Stimulated activated CD8-positive, alpha-beta memory T cell treated with anti-CD3 and anti-CD28 coated beads, Interleukin-15, amount 100 ng/mL, for 48 hours (primary cell): ENCODE measurements around the gene MAP7.

Experiments
- DNase-seq, 2 donors: peaks; one replicate each; pipeline ENCODE4 v3.0.0-alpha.2; 2020; ENCODE audit warnings: low read depth in 2 of 2

The MAP7 gene

DNA sequence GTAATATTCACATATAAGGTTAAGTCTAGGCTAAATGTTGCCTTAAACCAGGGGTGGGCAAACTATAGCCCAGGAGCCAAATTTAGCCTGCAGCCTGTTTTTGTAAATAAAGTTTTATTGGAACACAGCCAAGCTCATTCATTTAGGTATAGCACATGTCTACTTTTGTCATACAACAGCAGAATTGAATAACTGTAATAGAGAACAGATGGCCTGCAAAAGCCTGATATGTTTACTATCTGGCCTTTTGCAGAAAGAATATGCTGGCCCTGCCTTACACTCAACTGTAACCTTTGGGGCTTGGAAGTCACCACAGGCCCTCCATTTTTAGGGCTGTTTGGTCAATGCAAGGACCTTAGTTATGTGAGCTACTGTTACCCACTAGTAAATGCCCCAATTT, 242.9 kb downstream of the MAP7 start:
- DNase-seq, result no peak

DNA sequence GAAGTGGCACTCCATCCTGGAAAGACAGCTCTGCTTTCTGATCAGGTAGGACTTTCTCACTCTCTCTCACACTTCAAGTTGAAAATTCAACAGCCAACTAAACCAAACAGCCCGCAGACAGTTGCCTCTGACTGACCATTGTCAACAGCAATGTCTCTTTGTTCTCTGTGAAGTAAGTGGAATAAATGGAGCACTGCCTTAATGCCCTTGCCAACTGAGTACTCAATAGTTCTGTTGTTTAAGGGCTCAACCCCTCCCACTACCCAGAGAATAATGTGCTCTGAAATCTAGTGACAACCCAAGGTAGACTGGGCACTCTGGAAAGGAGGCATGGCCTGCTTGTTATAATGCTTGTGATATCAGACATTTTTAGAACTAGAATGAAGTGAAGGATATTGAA, 243.8 kb downstream of the MAP7 start:
- no peak for DNase-seq

GRCh38 chr6:136304410-136304809, 245.8 kb downstream of the MAP7 start:
- no peak for DNase-seq

- DNase-seq, result no peak
Observed at GRCh38 chr6:136303516-136303915, 246.7 kb downstream of the MAP7 start.

GRCh38 chr6:136294621-136295020, 255.6 kb downstream of the MAP7 start:
- no peak for DNase-seq
